Measurements from ENCODE around the gene INPP5E.

Gene INPP5E

DNA sequence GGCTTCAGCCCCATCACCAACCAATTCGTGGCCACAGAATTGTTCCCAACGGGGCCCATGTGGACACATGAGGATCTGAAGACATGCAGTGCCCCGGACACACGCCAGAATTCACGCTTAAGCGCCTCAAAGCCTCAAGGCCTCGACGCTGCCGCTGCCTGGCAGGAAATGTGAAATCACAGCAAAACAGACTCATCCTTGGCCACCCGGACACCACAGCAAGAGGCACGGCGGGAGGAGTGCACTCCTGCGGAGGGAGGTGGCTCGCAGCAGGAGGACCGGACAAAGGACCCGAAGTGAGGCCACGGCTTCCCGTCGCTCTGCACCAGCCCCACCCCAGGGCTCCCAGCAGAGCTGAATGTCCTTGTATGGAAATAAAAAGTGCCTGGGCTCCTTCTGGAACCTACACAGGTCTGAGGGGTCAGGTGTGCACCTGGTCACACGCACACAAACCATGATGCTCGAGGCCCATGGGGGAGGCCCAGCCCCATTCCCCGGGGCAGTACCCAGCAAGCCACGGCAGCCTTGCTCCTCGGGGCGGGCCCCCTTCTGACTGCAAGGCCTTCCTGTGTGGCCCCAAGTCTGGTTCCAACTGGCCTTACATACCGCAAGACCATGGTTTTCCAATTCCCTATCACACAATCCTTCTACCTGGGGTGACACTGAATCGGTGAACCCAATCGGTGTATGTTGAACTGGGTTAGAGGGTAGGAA is 33.2 kb upstream of the INPP5E start:
- DNase-seq = no peak

DNA sequence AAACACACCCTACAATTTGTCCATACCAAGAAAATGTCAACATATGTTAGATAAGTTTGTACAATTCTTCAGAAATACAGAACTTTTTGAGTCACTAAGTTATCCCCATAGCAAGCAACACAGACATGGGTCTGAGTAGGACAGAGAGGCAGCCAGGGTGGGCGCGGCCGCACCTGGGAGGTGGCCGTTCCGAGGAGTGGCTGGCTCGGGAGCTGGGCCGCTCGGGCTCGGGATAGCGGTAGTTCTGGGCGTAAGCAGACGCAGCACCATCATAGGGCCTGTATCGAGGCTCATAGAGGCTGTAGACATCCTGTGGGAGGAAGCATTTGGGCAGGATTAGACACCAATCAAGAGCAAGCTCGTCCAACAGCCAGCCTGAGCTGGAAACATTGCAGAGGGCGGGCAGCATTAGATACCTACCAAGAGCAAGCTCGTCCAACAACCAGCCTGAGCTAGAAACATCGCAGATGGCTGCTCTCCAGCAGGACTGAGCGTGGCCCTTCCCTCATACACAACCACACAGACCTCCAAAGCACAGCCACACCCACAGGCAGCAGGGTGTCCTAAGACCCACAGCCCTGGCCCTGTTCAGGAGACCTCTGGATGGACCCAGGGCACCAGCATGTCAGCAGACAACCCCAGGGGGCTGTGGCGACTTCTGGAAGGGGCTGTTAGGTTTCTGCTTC is 32.3 kb upstream of the INPP5E start:
- DNase-seq = no peak

DNA sequence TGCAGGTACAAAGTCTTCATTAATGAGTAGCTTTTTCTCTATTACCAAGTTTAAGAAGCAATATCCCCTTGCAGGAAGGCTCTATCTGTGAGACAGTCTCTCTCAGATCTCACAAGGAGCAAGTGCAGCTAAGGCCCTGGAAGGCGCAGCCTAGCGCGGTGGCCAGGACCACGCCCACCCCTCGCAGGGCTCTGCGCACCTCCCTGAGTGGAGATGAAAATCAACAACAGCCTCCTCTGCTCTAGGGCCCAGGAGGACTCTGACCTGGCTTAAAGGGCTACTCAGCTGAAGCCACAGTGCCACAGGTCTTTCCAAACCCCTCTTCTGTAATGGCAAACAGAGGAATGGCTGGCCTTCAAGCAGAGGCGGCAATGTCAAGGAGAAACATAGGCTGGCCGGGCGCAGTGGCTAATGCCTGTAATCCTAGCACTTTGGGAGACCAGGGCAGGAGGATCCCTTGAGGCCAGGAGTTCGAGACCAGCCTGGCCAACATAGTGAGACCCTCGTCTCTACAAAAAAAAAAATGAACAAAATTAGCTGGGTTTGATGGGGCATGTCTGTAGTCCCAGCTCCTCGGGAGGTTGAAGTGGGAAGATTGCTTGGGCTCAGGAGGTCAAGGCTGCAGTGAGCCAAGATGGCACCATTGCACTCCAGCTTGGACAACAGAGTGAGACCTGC is 31.3 kb upstream of the INPP5E start:
- DNase-seq = no peak

DNA sequence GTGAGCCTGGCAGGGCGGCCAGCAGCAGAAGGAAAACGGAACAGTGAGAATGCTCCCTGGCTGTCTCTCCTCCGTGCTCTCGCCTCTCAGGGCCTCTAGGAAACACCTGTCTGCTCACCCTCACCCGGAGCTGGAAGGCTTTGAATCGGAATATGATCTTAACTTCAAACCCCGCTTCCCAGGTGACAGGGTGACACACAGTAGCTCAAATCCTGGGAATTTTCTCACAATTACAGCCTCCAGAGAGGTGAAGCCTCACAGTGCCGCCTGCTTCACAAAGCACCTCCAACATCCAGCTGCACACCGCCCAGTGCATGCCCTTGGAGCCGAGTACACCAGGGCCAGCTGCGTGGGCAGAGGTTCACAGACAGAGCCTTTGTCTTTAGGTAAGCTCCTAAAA is 30.7 kb upstream of the INPP5E start:
- DNase-seq = no peak

DNA sequence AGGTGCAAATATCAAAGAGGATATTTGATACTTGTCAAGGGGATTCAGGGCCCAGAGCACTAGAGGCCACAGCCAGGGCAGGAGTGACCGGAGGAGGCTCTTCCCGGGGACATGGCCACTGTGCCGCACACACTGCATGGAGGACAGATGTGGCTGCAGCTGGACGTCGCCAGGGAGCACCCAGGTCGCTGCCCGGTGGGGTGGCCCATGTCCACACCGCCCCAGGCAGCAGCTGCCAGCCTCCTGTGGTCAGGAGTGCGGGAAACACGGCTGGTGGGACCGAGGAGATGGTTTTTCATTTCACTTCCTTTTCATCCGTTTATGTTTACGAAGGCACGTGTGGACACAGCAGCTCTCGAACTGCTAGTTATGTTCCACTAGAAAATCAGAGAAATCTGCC is 28.1 kb upstream of the INPP5E start:
- DNase-seq = no peak

DNA sequence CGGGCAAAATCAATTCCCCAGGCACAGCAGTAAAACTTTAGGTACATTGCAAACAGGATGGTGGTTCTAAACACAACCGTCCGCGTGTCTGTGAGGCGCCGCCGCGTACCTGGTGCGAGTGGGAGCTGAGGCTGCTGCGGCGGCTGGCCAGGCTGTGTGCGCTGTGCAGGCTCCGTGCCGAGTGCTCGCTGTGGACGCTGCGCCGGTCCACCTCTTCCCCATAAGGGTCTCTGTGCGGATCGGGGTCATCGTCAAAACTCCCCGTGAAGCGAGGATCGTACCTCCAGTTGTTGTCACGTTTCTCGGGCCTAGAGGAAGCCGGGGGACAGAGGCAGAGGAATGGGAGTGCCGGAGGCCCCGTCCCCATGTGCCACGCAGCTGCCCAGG is 26.5 kb upstream of the INPP5E start:
- DNase-seq = no peak

DNA sequence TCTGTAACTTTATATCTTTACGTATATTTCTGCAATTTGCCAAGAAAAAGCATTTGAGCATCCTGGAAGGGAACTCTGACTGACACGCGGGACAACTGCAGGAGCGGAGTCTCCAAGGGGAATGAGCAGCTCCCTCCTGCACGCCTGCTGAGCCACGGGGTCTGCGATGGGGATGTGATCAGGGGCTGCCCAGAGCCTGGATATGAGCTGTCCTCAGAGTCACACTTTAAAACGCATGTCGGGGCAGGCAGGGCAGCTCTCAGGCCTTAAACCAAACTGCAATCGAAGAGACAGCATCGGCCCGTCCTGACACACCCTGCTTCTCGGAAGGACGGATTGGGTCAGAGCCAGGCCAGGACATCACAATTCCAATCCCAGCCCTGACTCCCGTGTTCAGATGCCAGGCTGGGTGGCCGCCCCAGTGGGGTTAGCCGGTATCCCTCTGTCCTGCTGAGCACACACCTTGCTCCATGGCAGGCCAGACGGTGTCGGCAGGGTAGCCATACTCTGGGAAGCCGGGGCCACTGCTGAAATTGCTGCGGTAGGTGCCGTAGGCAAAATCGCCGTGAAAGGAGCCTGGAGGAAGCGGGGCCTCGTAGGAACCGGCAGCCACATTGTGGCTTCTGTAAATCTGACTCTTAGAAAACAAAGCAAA is 26.0 kb upstream of the INPP5E start:
- DNase-seq = no peak

DNA sequence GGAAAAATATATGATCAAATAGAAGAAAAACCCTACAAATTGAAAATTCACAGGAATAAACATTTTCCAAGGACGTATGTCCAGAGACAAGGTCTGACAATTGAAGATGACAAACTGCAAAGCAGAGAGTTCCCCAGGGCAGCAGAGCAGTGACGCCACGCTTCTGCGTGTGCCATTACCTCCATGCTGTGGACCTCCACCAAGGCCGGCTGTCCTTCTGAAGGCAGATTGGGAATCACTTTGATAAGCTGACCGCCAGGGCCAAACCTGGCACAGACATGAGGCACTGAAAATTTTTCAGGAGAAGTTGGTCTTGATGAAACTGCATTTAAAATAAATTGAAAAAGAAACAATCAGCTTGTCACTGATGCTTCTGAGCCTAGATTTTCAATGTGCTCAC is 24.6 kb upstream of the INPP5E start:
- DNase-seq = no peak

DNA sequence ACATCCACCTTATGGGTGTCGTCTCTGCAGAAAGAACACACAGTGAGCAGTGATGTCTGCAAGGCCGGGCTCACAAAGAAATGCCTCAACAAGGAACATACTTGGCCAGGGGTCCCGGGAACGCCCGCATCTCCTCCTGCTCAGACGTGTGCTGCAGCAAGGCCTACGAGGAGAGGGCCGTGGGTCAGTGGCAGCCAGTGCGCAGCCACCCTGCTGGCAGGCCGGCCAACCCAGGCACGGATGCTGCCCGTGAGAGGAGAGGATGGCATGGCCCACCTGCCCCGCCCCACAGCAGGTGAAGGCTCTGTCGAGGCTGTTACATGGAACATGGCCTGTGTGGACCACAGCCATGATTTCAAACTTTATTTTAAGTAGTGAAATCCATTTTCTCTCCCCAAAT is 23.9 kb upstream of the INPP5E start:
- no peak for DNase-seq

DNA sequence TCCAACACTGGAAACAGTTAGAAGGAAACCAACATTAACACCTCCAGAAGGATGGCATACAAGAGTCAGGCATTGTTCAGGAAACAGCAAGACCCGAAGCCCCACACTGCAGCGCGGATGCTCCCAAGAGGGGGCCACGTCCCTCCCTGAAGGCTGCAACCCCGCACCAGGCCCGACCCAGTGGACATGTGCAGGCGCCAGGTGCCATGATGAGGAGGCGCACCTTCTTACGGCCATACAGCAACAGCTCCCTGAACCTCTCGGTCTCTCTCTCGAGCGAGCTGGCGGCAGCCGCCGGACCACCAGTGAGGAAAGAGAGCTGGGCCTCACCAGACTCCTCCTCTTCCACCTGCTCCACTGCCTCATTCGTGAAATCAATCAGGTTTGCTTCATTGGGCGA is 23.0 kb upstream of the INPP5E start:
- no peak for DNase-seq

DNA sequence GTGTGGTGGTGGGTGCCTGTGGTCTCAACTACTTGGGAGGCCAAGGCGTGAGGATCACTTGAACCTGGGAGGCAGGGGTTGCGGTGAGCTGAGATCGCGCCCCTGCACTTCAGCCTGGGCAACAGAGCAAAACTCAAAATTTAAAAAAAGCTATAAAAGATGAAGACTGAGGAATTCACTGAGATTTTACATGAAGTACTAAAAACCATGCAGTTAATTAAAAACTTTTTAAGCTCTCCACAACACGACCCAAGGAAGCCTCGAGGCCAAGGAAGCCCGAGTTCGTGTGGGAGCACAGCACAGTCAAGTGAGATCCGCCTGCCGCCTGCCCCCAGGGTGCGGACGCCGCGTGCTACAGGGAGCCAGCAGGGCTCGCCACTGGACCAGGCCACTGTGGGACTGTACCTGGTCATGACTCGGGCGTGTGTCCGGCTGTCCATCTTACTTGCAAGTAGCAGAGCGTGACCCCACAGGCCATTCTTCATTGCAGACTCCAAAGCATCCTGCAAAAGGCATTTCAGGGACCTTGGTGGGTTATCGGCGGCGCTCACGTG is 21.2 kb upstream of the INPP5E start:
- DNase-seq = no peak

DNA sequence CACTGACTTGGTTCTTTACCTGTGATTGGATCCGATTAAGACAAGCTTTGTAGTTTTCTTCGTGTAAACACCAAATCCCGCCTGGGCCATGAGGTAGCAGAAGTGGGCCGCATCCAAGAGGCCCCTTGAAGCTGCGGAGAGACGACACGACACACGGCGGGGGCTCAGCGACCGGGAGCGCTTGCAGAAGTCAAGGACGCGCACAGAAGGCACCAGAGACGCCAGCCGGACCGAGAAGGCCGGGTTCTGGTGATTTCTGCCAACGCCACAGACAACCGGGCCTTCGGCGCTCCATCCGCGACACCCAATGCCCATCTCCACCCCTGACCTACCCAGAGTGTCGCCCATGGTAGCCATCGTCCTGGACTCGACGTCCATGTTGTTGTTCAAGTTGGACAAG is 19.8 kb upstream of the INPP5E start:
- no peak for DNase-seq

DNA sequence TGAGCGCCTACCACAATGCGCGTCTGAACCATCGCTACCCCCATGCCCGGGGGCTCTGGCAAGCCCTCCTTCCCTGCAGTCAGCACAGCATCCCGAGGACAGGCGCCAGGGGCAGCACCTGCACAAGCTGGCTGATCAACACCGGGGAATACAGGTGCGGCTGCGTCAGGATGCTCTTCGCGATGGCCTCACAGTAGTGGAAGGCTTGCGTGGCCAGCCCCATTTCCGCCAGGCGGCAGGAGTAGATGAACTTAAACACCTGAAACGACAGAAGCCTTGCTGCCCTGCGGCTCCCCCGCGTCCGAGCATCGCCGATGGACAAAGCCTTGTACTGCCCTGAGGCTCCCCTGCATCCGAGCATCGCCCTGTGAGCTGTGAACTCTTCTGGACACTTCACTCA is 17.7 kb upstream of the INPP5E start:
- no peak for DNase-seq

DNA sequence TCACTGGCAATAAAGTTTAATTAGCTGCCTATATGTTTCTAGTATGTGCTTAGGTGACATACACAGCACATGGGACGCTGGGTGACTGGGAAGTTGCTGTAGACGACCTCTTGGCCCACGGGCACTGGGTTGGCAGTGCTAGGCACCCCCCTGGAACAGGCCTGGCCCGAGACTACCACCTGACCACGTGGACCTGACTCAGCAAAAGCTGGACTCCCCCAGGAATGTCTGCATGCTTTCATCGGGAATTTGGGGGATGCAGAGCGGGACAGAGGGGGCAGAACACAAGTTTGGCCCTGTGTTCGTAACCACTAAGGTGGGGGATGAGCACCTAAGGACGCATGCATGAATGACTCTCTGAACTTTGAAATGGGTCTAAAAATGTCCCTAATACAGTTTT is 16.6 kb upstream of the INPP5E start:
- DNase-seq = no peak

DNA sequence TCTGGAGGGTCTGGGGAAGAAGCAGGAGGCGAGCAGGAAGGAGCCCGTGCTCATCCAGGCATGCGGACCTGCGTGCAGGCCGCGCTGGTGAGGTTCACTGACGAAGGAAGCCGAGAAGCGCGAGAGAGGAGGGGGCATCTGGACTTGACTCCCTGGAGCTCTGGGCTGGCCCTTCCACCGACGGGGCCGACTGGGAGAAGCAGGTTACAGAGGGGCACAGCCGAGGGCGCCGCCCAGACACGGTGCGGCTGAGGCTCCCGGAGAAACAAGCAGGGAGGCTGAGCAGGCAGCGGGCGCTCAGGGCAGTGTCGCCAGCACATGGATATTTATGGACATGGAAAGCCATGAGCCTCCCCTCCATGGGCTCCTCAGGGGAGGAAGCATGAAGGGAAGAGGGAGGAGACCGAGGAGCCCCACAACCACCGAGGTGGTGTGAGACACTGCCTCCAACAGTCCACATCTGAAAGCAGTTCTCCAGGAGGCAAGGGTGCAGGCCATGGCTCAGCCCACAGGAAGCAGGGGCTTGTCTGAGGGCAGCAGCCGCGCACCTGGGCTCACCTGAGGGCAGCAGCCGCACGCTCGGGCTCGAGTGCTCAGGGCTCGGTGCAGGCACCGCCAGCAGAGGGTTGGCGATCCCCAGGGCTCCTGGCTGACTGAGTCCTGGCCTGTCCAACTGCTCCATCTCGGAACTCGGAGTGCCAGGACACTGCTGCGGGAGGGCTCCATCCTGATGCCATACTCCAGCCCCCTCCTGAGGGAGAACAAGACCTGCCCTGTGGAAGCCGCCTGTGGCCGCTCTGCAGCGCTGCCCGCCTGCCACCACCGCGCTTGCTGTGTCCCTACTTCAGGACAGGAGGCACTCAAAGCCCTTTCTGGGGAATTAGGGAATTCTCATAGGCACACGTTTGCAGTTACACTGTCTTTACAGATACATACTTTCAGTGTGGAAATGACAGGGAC is 15.7 kb upstream of the INPP5E start:
- DNase-seq = no peak

DNA sequence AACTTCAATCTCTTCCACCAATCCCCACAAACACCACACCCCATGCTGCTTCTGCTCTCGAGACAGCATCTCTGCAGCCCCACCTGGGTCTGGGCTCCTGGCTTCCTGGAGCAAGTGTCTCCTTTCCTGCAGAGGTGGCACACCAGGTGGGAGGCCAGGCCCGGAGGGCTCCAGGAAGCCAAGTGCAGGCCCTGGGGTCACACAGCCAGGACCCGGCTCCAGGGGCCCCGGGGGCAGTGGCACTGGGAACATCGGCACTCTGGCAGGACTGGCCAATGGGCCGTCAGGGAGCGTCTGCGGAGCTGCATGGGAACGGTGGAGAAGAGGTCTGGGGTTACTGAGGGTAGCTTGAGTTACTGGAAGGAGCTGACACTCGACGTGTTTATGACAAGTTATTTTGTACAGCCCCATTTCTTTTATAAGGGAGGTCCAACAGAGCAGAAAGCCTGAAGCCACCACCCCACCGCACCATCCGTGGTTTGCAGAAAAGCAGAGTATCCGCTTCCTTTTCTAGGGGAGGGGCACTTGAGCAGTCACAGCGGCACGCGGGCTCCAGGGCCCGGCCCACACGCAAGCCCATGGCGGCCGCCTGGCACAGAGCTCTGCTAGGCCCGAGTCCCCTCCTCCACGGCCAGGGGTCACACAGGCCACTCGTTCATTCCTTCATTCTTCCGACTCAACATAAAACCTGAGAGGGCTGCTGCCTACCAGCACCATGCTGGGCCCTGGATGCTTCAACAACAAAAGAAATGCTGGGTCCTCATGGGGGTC is 14.6 kb upstream of the INPP5E start:
- DNase-seq = no peak

DNA sequence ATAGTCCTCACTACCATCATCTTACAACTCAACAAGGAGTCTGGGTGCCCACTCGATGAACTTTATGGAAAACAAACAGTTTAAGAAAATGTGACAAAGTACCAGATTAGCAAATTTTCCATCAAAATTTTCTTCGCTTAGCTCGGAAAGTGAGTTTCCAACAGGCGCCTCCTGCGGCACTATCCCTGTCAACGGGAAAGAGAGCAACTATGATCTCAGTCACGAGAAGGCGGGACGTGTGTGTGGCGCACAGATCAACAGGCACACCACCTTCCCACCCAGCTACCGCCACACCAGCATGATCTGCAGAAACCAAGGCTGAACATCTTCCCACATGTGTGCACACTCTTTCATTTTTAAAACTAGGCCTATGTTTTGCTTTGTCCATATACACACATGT is 13.7 kb upstream of the INPP5E start:
- DNase-seq = no peak

DNA sequence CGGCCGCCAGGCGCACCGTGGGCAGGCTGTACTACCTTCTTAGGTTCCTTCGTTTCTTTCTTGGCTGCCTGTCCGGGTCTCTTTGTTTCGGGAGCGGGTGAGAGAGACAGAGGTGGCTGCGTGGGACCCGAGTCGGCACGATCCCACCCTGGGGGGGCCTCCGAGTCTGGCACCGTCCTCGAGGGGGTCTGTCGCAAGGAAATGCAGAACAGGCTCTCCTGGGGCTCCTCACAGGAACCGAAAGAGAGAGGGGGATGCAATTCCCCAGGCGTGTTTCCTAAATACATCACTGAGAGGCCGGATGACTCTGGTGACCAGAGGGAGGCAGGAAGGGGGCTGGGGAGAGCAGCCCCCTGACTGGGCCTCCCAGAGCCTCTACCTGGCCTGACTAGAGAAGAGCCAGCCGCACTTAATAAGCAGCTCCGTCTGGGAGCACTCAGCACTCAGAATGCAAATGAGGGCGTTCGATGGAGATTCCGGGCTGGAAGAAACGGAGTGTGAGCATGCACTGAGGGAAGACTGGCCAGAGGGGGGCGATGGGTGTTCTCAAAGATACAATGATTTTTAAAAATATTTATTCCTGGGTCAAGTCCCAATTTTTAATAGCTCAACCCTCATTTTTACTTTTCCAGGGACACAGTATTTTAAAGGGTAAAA is 11.7 kb upstream of the INPP5E start:
- DNase-seq = no peak

DNA sequence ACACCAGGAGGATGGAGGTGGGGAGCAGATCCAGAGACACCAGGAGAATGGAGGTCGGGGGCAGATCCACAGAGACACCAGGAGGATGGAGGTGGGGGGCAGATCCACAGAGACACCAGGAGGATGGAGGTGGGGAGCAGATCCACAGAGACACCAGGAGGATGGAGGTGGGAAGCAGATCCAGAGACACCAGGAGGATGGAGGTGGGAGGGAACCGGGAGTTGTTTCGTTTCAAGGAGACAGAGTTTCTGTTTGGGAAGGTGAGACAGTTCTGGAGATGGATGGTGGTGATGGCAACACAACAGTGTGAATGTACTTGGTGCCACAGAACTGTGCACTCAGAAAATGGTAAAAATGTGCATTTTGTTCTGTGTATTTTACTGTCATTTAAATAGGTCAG is 9.0 kb upstream of the INPP5E start:
- no peak for DNase-seq

DNA sequence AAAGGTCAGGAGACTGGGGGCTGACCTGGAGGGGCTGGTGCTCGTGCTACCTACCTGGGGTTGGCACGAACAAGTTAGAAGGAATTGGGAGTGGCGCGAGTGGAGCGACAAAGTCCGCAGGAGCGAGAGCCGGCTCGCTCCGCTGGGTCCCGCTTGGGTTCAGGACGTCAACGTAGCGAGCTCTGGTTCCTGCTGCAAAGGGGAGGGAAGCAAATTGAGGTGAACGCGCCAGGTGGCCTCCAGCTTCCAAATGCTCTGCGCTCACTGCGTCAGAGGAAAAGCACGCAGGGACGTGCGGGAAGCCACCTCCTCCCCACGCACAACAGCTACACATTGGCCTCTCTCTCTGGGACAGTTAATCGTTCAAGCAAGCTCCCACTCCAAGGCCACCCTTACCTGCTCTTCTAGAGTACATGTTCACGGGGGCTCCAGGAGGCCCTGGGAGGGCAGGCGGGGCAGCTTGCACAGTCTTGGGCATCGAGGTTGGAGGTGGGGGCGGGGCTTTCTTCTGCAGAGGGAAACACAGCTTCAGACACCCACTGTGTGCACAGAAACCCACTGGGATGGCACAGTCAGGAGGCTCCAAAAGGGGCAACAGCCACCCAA is 7.6 kb upstream of the INPP5E start:
- no peak for DNase-seq
